HCT116 (cell line): ENCODE measurements around the gene GALNT2. TPM values are rescaled to one million over a fixed set of nuclear protein-coding genes. Genes with fewer than 3 reads are reported as not detected.

Experiments
- ATAC-seq: fragments of 200-7000 bp; cut with Tn5 transposase; 2 replicates; pipeline ENCODE4 v1.9.1; 2020; ENCODE audit warnings: mild to moderate bottlenecking, moderate library complexity
- BruUV-seq: library from RNA; stranded (reverse); fragments of 400-500 nt; replicated peaks from 2 replicates; lab custom pipeline; 2021; lab: Mats Ljungman, UMichigan
- CTCF ChIA-PET: fragments of 300-600 bp; sonication (Branson Sonifier 250); formaldehyde crosslinking; loops from one replicate; lab custom pipeline; 2021; ENCODE audit warnings: antibody characterized with exemption; lab: Charles Lee
- POLR2A ChIA-PET: fragments of 300-600, 350-600 bp; sonication (Branson Sonifier 250); formaldehyde crosslinking; loops from one replicate; lab custom pipeline; 2021; ENCODE audit warnings: antibody characterized with exemption; lab: Charles Lee
- RAD21 ChIA-PET, 2 experiments: fragments of 300-600 bp; sonication (Branson Sonifier 250); formaldehyde crosslinking; loops; one replicate each; lab custom pipeline; 2023; ENCODE audit warnings: low total read pairs in 2 of 2; ENCODE audit not compliant: uncharacterized antibody in 2 of 2, unreplicated experiment in 2 of 2, low non-redundant PET in 1 of 2; lab: Charles Lee
- DNase-seq: peaks from one replicate; pipeline ENCODE4 v3.0.0-alpha.2; 2010; ENCODE audit warnings: low read depth, low spot score
- H2AFZ ChIP-seq: fragments of 200-600 bp; shearing (Covaris generic), sonication (generic); 2 replicates; pipeline ENCODE4 v1.6.1; 2017; ENCODE audit warnings: low read depth, mixed run types, mixed read lengths, antibody characterized with exemption, low read length; ENCODE audit not compliant: poor library complexity, severe bottlenecking
- H3K27ac ChIP-seq: 2 replicates; pipeline ENCODE4 v1.5.1; 2012; ENCODE audit warnings: low read depth, low read length
- H3K27me3 ChIP-seq: fragments of 200-600 bp; sonication (generic); 2 replicates; pipeline ENCODE4 v1.6.1; 2016; ENCODE audit warnings: mixed run types, low read length, mixed read lengths; ENCODE audit not compliant: insufficient read depth
- H3K36me3 ChIP-seq, 2 experiments: fragments of 200-500 bp in 1 of 2; fragments of 200-600 bp in 1 of 2; sonication (Bioruptor generic) in 1 of 2; sonication (generic) in 1 of 2; 2 replicates each; pipeline versions ENCODE4 v1.5.1 to v1.6.1; 2014 to 2016; ENCODE audit warnings: low read length in 2 of 2, inconsistent platforms in 1 of 2, mixed read lengths in 1 of 2, mixed run types in 1 of 2; ENCODE audit not compliant: insufficient read depth in 2 of 2, control insufficient read depth in 1 of 2
- H3K4me1 ChIP-seq, 2 experiments: fragments of 200-600 bp in 1 of 2; sonication (generic) in 1 of 2; 2 replicates each; pipeline versions ENCODE4 v1.5.1 to v1.6.1; 2012 to 2017; ENCODE audit warnings: low read length in 2 of 2, inconsistent platforms in 1 of 2, mild to moderate bottlenecking in 1 of 2, mixed read lengths in 1 of 2, mixed run types in 1 of 2, moderate library complexity in 1 of 2; ENCODE audit not compliant: insufficient read depth in 2 of 2, control insufficient read depth in 1 of 2
- H3K4me2 ChIP-seq: fragments of 200-600 bp; sonication (generic); 2 replicates; pipeline ENCODE4 v1.6.1; 2017; ENCODE audit warnings: mixed run types, low read length, mixed read lengths
- H3K4me3 ChIP-seq, 2 experiments: fragments of 200-600 bp in 1 of 2; sonication (generic) in 1 of 2; replicated peaks in 1 of 2; 2 replicates each; pipeline ENCODE4 v1.5.1; 2011 to 2016; ENCODE audit warnings: low read length in 2 of 2, control low read depth in 1 of 2, low read depth in 1 of 2, mild to moderate bottlenecking in 1 of 2, mixed read lengths in 1 of 2, mixed run types in 1 of 2
- H3K79me2 ChIP-seq: fragments of 200-600 bp; sonication (generic); 2 replicates; pipeline ENCODE4 v1.6.1; 2017; ENCODE audit warnings: mild to moderate bottlenecking, mixed run types, low read length, moderate library complexity, mixed read lengths; ENCODE audit not compliant: insufficient read depth
- H3K9ac ChIP-seq: fragments of 200-600 bp; sonication (generic); 2 replicates; pipeline ENCODE4 v1.6.1; 2016; ENCODE audit warnings: low read length, mixed read lengths
- H3K9me2 ChIP-seq: fragments of 200-600 bp; sonication (generic), shearing (Covaris generic); 2 replicates; pipeline ENCODE4 v1.6.1; 2017; ENCODE audit warnings: mixed run types, mild to moderate bottlenecking, moderate library complexity; ENCODE audit not compliant: insufficient read depth
- H3K9me3 ChIP-seq, 2 experiments: fragments of 200-500 bp in 1 of 2; fragments of 200-600 bp in 1 of 2; sonication (Bioruptor generic) in 1 of 2; sonication (generic) in 1 of 2; 2 replicates each; pipeline ENCODE4 v1.6.1; 2014 to 2017; ENCODE audit warnings: low read length in 2 of 2, mixed read lengths in 2 of 2, inconsistent platforms in 1 of 2, low read depth in 1 of 2, mild to moderate bottlenecking in 1 of 2, mixed run types in 1 of 2, moderate library complexity in 1 of 2; ENCODE audit not compliant: control insufficient read depth in 1 of 2, insufficient read depth in 1 of 2
- H4K20me1 ChIP-seq: fragments of 200-600 bp; sonication (generic), shearing (Covaris generic); 2 replicates; pipeline ENCODE4 v1.6.1; 2017; ENCODE audit warnings: mixed run types, mild to moderate bottlenecking, moderate library complexity; ENCODE audit not compliant: insufficient read depth
- ATF3 ChIP-seq: IDR thresholded peaks from 2 replicates; pipeline ENCODE4 v1.6.1; 2012
- CEBPB ChIP-seq: IDR thresholded peaks from 2 replicates; pipeline ENCODE4 v1.6.1; 2012; ENCODE audit warnings: low read depth
- EGR1 ChIP-seq: IDR thresholded peaks from 2 replicates; pipeline ENCODE4 v1.6.1; 2012; ENCODE audit warnings: low read depth
- EZH2 ChIP-seq: fragments of 200-600 bp; sonication (generic); IDR thresholded peaks from 2 replicates; pipeline ENCODE4 v1.6.1; 2017; ENCODE audit warnings: antibody characterized with exemption, mixed run types
- EZH2phosphoT487 ChIP-seq: fragments of 200-600 bp; IDR thresholded peaks from 2 replicates; pipeline ENCODE4 v1.6.1; 2018; ENCODE audit warnings: antibody characterized with exemption, borderline replicate concordance
- JUND ChIP-seq: IDR thresholded peaks from 2 replicates; pipeline ENCODE4 v1.6.1; 2012
- POLR2A ChIP-seq: IDR thresholded peaks from 2 replicates; pipeline ENCODE4 v1.7.0; 2011; ENCODE audit warnings: borderline replicate concordance; ENCODE audit not compliant: insufficient read depth, insufficient read length; ENCODE audit errors: extremely low read depth
- POLR2AphosphoS5 ChIP-seq: IDR thresholded peaks from 2 replicates; pipeline ENCODE4 v1.6.1; 2011; ENCODE audit warnings: mild to moderate bottlenecking, low read depth, low read length, moderate library complexity
- RAD21 ChIP-seq: IDR thresholded peaks from 2 replicates; pipeline ENCODE4 v1.6.1; 2012; ENCODE audit warnings: low read depth, mild to moderate bottlenecking
- REST ChIP-seq: IDR thresholded peaks from 2 replicates; pipeline ENCODE4 v1.6.1; 2012; ENCODE audit warnings: low read depth
- SIN3A ChIP-seq: IDR thresholded peaks from 2 replicates; pipeline ENCODE4 v1.6.1; 2012; ENCODE audit warnings: low read depth
- SP1 ChIP-seq: IDR thresholded peaks from 2 replicates; pipeline ENCODE4 v1.6.1; 2012; ENCODE audit warnings: low read depth
- TCF7L2 ChIP-seq: IDR thresholded peaks from 2 replicates; pipeline ENCODE4 v1.7.0; 2011; ENCODE audit warnings: borderline replicate concordance, inconsistent platforms; ENCODE audit not compliant: insufficient read depth, insufficient read length; ENCODE audit errors: extremely low read depth
- YY1 ChIP-seq: IDR thresholded peaks from 2 replicates; pipeline ENCODE4 v1.6.1; 2011; ENCODE audit warnings: low read length, low read depth, moderate library complexity, mild to moderate bottlenecking; ENCODE audit not compliant: insufficient replicate concordance; ENCODE audit errors: extremely low read depth
- ZFX ChIP-seq: fragments of 450-650 bp; IDR thresholded peaks from 2 replicates; pipeline ENCODE4 v1.6.1; 2017
- intact Hi-C: fragments of 100-400 bp; cut with micrococcal nuclease; formaldehyde crosslinking; loops from 2 replicates; pipeline ENCODE4 v1.10.0; 2022
- total RNA-seq: library from RNA; stranded (reverse); gene quantifications from one replicate; pipeline ENCODE4 v1.2.1, GENCODE V29; 2021; ENCODE audit not compliant: unreplicated experiment
- TF ChIP-seq, protein P1 (sequence below), 3 experiments: fragments of 200-600 bp in 1 of 3; sonication (generic) in 1 of 3; IDR thresholded peaks in 2 of 3; conservative IDR thresholded peaks in 1 of 3; 2 replicates each; pipeline ENCODE4 v1.5.1; 2012 to 2017; ENCODE audit warnings: low read depth in 2 of 3, low read length in 2 of 3, antibody characterized with exemption in 1 of 3, borderline replicate concordance in 1 of 3, control low read depth in 1 of 3, mild to moderate bottlenecking in 1 of 3, mixed read lengths in 1 of 3, mixed run types in 1 of 3, moderate library complexity in 1 of 3; ENCODE audit not compliant: insufficient read depth in 1 of 3
- TF ChIP-seq, protein P2 (sequence below): IDR thresholded peaks from 2 replicates; pipeline ENCODE4 v1.6.1; 2012

The GALNT2 gene
- total RNA-seq, 1 experiment from 2014 or later: 40.8 TPM

DNA sequence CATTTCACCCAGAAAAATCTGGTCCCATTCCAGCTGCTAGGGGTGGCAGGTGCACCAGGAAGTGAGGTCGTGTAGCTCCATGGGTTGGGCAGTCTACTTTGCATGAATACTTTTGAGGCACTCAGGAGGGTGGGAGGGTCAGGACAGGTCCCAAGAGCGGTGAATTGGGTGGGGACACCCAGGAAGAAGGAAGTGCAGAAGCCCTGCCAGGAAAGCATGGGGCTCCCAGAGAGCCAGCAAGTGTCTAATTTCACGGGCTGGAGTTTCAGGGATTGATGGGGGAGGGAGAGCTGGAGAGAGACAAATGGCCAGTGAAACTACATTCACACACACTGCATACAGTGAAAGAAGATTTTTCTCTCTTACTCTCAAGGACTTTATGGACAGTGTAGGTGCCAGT, 137.8 kb downstream of the GALNT2 start:
- intact Hi-C loops: no loop called here
- ChIA-PET POLR2A (no interaction called here), RAD21 (no interaction called here), CTCF (interaction anchor here (1.0 kb wide), 1 partner anchor 17 kb away, joined by 3 read pairs; no protein-coding TSS in a partner anchor)
- no peak overlapping the region for H3K9ac ChIP-seq
- no peak overlapping the region for H2AFZ ChIP-seq
- no peak for TF ChIP-seq POLR2AphosphoS5
- TF ChIP-seq EZH2phosphoT487: no peak
- TF ChIP-seq SP1: 0 out of 2 replicates have a peak, but pooled peaks have one; percentile 18
- no peak for TF ChIP-seq POLR2A
- TF ChIP-seq, protein P1, sequence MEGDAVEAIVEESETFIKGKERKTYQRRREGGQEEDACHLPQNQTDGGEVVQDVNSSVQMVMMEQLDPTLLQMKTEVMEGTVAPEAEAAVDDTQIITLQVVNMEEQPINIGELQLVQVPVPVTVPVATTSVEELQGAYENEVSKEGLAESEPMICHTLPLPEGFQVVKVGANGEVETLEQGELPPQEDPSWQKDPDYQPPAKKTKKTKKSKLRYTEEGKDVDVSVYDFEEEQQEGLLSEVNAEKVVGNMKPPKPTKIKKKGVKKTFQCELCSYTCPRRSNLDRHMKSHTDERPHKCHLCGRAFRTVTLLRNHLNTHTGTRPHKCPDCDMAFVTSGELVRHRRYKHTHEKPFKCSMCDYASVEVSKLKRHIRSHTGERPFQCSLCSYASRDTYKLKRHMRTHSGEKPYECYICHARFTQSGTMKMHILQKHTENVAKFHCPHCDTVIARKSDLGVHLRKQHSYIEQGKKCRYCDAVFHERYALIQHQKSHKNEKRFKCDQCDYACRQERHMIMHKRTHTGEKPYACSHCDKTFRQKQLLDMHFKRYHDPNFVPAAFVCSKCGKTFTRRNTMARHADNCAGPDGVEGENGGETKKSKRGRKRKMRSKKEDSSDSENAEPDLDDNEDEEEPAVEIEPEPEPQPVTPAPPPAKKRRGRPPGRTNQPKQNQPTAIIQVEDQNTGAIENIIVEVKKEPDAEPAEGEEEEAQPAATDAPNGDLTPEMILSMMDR (IDR thresholded peaks at IDR 0.05 in 2 of 3, conservative IDR thresholded peaks at IDR 0.05 in 1 of 3; ENCODE audit: borderline replicate concordance in 1 of 3, insufficient read depth in 1 of 3, low read depth in 2 of 3, low read length in 2 of 3): no peak
- TF ChIP-seq RAD21: no peak
- no peak for TF ChIP-seq SIN3A
- no peak for TF ChIP-seq CEBPB
- TF ChIP-seq TCF7L2: no peak
- H4K20me1 ChIP-seq: no peaks in the 10 kb centered on the region
- ATAC-seq (no peak), DNase-seq (no peak)
- H3K4me3 ChIP-seq: no peak overlapping the region
- no peaks in the 10 kb centered on the region for H3K36me3 ChIP-seq
- H3K27me3 ChIP-seq: no peaks in the 10 kb centered on the region
- H3K9me3 ChIP-seq: no peaks in the 10 kb centered on the region
- H3K79me2 ChIP-seq: no peaks in the 10 kb centered on the region
- no peaks in the 10 kb centered on the region for H3K9me2 ChIP-seq
- H3K27ac ChIP-seq: no peak overlapping the region
- no peak overlapping the region for H3K4me2 ChIP-seq
- no TSS peak for BruUV-seq
- no peaks in the 10 kb centered on the region for H3K4me1 ChIP-seq

DNA sequence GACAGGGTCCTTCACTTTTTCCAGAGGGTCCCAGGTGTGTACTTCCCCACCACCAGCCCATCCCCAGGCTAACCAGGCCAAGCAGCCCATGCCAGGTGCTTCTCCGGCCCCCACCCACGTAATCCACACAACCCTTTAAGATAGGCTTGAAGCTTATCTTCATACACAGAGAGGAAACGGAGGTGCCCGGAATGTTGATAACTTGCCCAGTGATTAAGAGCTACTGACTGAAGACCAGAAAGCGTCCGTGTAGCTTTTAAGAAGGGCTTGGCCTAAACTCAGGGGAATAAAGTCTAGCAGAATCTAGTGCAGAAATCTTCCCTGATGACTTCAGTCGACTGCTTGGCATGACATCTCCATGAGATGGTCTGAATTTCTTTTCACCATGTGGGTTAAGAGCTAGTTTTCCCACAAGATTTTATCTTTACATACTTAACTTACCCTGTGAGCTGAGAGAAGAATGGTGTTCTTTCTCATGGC, 138.7 kb downstream of the GALNT2 start:
- no peaks in the 10 kb centered on the region for H3K27me3 ChIP-seq
- ChIA-PET POLR2A (no interaction called here), CTCF (no interaction called here), RAD21 (no interaction called here)
- no TSS peak for BruUV-seq
- no peak overlapping the region for H3K27ac ChIP-seq
- no peaks in the 10 kb centered on the region for H3K9me3 ChIP-seq
- H3K4me1 ChIP-seq: no peaks in the 10 kb centered on the region
- H4K20me1 ChIP-seq: no peaks in the 10 kb centered on the region
- no peaks in the 10 kb centered on the region for H3K79me2 ChIP-seq
- no peak overlapping the region for H3K9ac ChIP-seq
- H3K9me2 ChIP-seq: no peaks in the 10 kb centered on the region
- no peak overlapping the region for H3K4me3 ChIP-seq
- no peaks in the 10 kb centered on the region for H3K36me3 ChIP-seq
- intact Hi-C loops: no loop called here
- DNase-seq: no peak
- ATAC-seq: no peak
- H2AFZ ChIP-seq: no peak overlapping the region
- H3K4me2 ChIP-seq: no peak overlapping the region
- no peak for TF ChIP-seq REST
- no peak for TF ChIP-seq CEBPB
- TF ChIP-seq YY1: no peak
- TF ChIP-seq, protein P2, sequence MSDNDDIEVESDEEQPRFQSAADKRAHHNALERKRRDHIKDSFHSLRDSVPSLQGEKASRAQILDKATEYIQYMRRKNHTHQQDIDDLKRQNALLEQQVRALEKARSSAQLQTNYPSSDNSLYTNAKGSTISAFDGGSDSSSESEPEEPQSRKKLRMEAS: no peak
- no peak for TF ChIP-seq SIN3A
- no peak for TF ChIP-seq EGR1
- TF ChIP-seq ATF3: no peak
- TF ChIP-seq EZH2: no peak
- TF ChIP-seq EZH2phosphoT487: no peak
- no peak for TF ChIP-seq ZFX
- no peak for TF ChIP-seq JUND
